ENCODE results near the gene KCNC4. TPM values are rescaled to one million over a fixed set of nuclear protein-coding genes. Genes with fewer than 3 reads are reported as not detected.
A peak's percentile ranks its signal among the peaks of the same experiment; 100 is the strongest.

The KCNC4 gene
- total RNA-seq: 6.8 and 7.5 TPM in 2 replicates

DNA sequence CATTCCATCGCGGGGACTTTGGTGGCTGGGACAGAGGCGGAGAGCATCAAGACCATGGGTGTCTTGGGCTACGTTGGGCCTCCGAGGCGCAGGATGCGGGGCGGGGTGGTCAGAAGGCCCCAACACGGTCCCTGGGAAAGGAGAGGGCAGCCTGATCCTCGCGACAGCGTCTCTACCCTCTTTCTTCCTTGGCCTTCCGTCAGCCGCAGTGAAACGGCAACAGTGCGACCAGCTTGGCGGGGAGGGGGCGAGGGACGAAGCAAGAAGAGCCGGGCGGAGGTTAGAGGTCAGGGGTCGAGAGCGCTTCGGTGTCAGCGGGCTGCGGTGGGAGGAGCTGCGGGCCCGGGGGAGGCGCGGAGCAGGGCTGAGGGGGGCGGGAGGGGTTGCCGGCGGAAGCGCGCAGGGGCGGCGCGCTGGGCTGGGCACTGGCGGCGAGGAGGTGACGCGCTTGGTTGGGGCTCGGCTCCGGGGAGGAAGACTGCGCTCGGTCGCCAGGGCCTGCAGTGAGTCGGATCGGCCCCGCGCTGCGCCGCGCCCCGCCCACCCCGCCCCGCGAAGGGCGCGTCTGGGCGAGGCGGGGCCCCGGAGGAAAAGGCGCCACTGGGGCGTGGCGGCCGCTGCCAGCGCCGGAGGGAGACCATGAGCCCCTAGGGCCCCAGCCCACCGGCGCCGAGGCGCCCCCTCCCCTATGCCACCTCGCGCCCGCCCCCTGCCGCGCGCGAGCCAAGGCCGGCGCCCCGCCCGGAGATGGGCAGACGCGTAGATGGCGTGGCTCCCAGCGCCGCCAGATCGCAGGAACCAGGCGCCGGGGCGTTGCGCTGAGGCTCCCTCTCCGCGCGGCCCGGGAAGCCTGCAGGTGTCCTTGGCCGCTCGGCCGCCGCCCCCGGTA, at the start of gene KCNC4:
KCNC4 (plus strand) TSS at position 600 of the 889 bp plus-strand sequence. CDS start 1,186 bp downstream, outside the sequence.
- DNase-seq (ENCODE audit: low read depth, low spot score): peak; percentile 49

DNA sequence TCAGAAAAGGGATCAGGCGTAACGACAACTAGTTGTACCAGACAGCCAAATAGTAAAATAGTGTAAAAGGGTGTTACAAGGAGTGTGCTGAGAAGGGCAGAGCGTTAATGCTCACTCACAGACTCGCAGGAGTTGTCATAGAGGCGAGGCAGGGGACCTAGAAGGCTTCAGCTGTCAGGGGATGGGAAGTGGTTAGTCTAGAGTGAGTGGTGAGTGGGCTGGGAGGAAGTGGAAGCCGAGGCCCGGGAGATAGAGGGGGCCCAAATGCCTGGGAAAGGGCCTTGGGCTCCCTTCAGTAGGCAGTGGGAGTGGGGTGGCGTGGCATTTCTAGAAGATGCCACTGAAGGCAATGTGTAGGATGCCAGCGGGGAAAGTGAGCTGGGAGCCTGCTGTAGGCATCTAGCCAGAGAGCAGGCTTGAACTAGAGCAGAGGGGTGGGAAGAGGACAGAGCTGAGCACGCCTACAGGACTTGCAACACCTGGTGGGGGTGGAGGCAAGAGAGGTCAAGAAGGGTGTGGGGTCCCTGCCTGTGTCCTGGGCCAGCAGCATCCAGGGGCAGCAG, 49.5 kb upstream of the KCNC4 start:
- no peak for DNase-seq (ENCODE audit: low read depth, low spot score)

DNA sequence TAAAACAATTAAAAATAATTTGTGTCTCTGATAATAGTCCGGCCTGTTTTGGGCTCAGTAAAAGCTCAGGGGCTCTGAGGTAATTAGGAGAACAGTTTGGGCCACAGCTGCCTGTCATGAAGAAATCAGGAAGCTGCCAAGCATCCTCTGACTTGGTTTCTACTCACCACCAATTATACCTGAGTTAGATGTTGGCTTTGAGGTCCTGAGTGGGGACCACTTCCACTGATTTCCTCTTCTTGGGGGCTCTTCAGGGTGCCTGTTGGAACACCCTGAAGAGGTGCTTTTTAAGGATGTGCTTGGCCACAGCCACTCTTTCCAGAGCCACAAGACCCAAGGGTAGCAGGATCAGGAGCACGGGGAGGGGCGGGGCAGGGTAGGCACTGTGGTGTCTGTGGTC, 48.9 kb upstream of the KCNC4 start:
- DNase-seq (ENCODE audit: low read depth, low spot score): no peak

DNA sequence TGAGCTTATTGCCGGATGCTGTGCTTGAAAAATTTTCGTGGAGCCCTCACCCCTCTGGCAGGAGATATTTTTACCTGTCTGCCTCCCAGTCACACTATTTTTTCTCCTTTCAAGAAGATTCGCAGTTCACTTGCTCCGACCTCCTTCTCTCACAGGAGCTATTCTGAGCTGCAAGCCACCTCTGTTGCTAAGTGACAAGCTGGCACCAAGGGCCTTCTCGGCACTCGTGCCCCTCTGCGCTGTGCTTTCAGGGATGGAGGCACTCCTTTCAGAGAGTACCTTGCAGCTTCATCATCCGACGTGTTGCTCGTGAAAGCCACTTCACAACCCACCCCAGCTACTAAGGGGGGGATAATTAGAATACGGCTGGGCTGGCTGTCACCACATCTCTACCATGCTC, 48.3 kb upstream of the KCNC4 start:
- no peak for DNase-seq (ENCODE audit: low read depth, low spot score)

- no peak for DNase-seq (ENCODE audit: low read depth, low spot score)
Observed at GRCh38 chr1:110163591-110163990, 46.5 kb upstream of the KCNC4 start.

- DNase-seq (ENCODE audit: low read depth, low spot score): no peak
Observed at GRCh38 chr1:110164725-110165350, 45.3 kb upstream of the KCNC4 start.

DNA sequence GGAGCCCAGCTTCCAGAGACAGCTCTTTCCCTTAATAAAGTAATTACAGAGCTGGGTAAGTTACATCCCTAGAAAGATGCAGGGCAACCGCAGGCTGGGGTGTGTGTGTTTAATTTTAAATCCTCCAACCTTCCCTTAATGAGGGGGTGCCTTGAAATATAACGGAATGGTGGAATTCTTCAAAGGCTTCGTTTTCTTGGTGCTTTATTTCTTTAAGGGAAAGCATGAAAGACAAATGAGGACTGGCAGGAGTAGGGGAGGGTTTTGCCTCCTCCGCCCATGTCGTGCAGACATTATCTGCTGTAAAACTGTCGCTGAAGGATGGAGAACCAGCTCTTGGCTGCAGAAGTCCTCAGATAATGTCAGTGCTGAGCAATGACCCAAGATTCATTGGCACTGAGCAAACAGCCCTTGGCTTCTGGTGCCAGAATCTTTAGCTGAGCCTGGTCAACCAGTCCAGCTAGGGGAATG, 44.3 kb upstream of the KCNC4 start:
- no peak for DNase-seq (ENCODE audit: low read depth, low spot score)

- DNase-seq (ENCODE audit: low read depth, low spot score): no peak
Observed at GRCh38 chr1:110166861-110167260, 43.3 kb upstream of the KCNC4 start.

DNA sequence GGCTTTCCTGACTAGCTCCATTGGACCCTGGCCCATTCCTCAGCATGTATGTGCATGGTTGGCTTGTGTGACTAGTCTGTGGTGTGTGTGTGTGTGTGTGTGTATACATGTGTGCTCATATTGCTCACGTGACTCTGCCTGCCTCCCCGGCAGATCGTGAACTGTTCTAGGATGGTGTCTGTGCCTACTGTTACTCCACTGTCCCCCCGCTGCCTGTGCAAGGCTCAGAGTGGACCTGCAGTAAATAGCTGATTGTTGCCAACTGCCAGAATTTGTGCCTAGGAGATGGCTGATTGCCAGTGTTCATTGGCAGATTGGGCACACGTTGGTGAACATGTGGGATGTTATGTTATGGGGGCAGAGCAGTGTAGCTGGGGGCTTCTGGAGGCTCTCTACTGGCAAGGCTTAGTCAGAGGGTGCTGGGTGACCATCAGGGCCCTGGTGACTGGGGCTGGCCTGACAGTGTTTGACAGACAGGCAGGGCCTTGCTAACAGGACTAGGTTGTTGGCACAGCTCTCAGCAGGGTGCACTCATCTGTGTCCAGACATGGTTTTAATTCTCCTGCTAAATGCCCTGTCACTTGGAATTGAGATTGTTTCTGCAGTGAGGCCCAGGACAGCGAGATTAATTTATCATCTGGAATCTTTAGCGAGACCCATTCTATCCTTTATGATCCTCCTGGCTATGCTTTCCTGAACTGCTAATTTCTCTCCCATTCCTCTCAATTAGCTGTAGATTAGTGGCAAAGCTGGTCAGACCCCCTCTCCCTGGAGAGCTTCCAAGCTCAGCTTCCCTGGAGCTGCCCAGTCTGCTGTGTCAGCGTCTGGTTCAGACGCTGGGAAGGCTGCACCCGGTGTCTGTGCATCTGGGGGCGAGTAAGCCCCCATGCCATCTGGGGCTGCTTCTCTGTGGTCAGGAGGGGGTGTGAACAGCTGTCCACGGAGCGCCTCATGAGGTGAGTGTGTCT, 39.1 kb upstream of the KCNC4 start:
- DNase-seq (ENCODE audit: low read depth, low spot score): no peak

GRCh38 chr1:110172001-110172400, 38.1 kb upstream of the KCNC4 start:
- DNase-seq (ENCODE audit: low read depth, low spot score): no peak

GRCh38 chr1:110173466-110174105, 36.5 kb upstream of the KCNC4 start:
- no peak for DNase-seq (ENCODE audit: low read depth, low spot score)

- DNase-seq (ENCODE audit: low read depth, low spot score): no peak
Observed at GRCh38 chr1:110174961-110175360, 35.2 kb upstream of the KCNC4 start.

DNA sequence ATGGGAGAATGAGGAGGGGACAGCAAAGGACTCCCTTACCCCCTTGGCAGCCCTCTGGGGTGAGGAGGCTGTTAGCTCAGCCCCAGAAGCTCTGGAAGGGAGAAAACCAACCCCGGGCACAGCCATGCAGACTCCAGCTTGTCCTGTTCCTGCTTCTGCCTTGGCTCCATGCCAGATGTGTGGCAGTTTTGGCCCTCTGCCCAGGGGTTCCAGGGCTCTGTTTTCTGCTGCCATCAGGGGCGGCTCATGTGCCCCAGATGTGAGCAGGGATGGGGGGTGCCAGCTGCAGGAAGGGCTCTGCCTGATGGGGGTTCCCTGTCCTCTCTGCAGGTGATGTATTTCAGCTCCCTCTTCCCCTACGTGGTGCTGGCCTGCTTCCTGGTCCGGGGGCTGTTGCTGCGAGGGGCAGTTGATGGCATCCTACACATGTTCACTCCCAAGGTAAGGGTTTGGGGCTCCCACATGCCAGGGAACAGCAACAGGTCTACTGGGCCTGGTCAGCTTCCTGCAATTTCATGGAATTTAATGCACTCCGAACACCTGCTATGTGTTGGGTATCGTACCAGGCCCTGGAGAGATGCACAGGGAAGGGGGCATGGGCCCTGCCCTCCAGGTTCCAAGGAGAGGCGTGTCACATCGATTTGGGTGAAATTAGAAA, 33.7 kb upstream of the KCNC4 start:
- no peak for DNase-seq (ENCODE audit: low read depth, low spot score)

DNA sequence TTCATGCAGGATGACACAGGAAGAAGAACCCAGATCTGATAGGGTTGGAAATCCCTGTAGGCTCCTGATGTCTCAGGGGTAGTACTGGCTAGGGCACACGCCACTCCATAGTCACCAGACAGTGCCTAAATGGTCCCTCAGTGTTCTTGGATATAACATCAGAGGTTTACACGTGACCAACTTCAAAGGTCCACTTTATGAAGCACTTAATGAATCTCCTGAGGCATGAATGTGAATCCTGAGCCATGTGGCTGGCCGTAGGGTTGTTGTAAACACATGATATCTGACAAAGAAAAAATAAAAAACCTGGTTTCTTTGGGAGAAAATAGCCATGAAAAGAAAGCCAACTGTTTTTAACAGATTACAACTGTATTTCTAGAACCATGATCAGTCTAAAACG, 32.3 kb upstream of the KCNC4 start:
- DNase-seq (ENCODE audit: low read depth, low spot score): no peak

DNA sequence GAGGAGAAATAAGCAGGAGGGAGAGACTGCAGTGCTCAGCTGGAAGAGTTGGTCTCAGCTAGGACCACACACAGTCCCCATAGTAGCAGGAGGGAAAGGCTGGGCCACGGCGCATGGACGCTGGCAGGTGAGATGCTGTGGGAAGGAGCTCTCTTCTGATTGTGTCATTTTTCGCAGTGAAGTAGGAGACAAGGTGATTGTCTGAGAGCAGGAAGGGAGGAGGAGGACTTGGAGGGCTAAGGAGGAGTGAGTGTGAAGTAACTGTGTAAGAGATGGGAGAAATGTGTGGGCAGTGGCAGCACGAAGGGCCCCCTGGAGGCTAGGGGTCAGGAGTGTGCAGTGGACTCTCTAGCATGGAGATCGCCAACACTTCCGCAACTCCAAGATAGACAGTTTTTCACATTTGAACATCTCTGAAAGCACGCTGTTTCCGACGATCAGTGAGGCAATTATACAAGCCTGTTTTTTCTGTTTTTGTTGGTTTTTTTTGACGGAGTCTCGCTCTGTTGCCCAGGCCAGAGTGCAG, 26.4 kb upstream of the KCNC4 start:
- DNase-seq (ENCODE audit: low read depth, low spot score): no peak

GRCh38 chr1:110184446-110184845, 25.7 kb upstream of the KCNC4 start:
- DNase-seq (ENCODE audit: low read depth, low spot score): no peak

DNA sequence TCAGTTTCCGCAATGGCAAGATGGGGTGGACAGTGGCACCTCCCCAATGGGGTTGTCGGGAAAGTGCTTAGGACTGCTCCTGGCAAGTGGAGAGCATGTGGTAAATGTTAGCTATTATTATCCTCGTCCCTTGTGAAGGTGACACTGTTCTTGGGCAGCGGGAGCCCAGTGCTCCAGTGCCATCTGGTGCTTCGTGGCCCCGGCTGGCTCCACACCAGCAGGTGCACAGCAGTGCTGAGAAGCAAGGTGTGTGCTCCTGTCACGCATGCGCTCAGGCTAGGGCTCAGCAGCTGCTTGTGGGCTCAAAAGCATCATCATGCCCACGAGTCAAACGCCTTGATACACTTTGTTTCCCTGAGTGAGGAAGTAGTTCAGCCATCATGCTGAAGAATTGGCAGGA, 24.9 kb upstream of the KCNC4 start:
- DNase-seq (ENCODE audit: low read depth, low spot score): no peak

GRCh38 chr1:110186558-110186957, 23.6 kb upstream of the KCNC4 start:
- DNase-seq (ENCODE audit: low read depth, low spot score): no peak

DNA sequence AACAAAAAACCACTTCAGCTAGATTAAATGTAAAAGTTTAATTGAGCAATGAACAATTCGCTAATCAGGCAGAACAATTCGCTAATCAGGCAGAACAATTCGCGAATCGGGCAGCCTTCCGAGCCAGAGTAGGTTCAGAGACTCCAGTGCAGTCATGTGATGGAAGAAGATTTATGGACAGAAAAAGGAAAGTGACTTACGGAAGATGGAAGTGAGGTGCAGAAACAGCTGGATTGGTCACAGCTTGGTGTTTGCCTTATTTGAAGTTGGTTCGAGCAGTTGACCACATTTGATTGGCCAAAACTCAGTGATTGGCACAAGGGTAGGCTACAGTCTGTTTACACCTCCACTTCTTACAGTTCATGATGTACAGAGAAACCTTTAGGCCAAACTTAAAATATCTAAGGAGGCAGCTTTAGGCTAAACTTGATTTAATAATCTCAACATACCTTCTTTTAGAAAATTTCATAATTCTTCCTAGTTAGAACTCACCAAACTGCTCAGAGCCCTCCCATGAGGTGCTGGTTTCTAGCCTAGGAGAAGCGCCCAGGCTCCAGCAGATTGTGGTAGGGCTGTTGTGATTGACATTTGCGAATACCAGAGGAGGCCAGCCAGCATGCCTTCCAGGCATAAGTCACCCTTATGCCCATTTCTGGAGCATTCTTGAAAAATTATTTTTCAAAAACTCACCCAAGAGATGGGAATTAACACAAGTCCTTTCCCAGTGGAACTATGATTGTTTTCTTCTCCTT, 22.8 kb upstream of the KCNC4 start:
- DNase-seq (ENCODE audit: low read depth, low spot score): no peak

All from pulmonary artery endothelial cell (primary cell).